Fibroblast of skin of abdomen (primary cell): Measurements from ENCODE around the gene IDH1. TPM values are rescaled to one million over a fixed set of nuclear protein-coding genes. Genes with fewer than 3 reads are reported as not detected.
"Not testable (repeated sequence)": the region's sequence is repeated elsewhere in the genome, so short reads cannot be mapped to it uniquely, and the experiment has no call there.

ENCODE experiments used
- DNase-seq: peaks from one replicate; pipeline ENCODE4 v3.0.0-alpha.2; 2013
- polyA plus RNA-seq, 2 experiments: library from polyadenylated mRNA; unstranded; fragments of 120-200 nt; gene quantifications; one replicate each; pipeline ENCODE4 v1.2.1, GENCODE V29; 2013; ENCODE audit not compliant: insufficient read length in 2 of 2

IDH1 gene
- 77.9 TPM for polyA plus RNA-seq (2013, experiment 1 of 2; ENCODE audit: insufficient read length)
- 75.1 TPM for polyA plus RNA-seq (2013, experiment 2 of 2; ENCODE audit: insufficient read length)

- DNase-seq, result peak; percentile 95
These were observed at the start of gene IDH1 for GRCh38 chr2:208254871-208255556. Gene IDH1 (minus strand): TSS chr2:208255071. CDS start chr2:208251551, 3,520 bp downstream.

GRCh38 chr2:208304157-208304556, 49.3 kb upstream of the IDH1 start:
- DNase-seq, result no peak

GRCh38 chr2:208300847-208301618, 46.2 kb upstream of the IDH1 start:
- DNase-seq, result no peak

DNA sequence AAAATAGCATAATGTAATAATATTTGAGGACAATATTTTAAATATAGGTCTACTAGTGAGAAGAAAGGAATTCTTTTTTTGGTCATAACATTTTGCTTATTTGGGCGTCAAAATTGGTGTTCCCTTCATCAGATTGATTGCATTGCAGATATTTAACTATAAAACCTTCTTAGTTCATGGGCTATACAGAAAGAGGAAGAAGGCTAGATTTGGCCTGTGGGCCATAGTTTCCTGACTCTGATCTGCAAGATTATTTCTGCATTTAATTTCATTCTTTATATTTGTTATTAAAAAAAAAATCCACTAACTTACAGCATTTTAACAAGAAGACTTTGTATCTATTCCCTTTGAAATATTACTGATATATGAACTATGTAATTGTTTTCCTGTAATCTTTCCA, 43.1 kb upstream of the IDH1 start:
- DNase-seq, result no peak

DNA sequence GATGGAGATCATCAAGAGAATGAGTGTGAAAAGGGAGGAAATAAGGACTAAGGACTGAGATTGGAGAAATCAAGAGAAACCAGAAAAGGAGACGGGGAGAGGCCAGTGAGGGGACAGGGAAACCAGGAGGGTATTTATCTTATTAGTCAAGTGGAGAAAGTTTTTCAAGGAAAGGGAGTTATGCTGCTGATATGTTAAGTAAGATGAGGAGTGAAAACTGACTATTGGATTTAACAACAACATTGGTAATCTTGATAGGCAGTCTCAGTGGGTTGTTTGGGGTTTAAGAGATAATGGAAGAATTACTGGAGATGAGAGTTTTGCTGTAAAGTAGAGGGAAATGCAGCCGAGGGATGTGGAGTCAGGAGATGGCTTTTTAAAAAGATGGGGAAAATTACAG, 41.7 kb upstream of the IDH1 start:
- DNase-seq, result no peak

GRCh38 chr2:208295834-208296233, 41.0 kb upstream of the IDH1 start:
- no peak for DNase-seq

GRCh38 chr2:208294482-208295024, 39.7 kb upstream of the IDH1 start:
- DNase-seq, result no peak

DNA sequence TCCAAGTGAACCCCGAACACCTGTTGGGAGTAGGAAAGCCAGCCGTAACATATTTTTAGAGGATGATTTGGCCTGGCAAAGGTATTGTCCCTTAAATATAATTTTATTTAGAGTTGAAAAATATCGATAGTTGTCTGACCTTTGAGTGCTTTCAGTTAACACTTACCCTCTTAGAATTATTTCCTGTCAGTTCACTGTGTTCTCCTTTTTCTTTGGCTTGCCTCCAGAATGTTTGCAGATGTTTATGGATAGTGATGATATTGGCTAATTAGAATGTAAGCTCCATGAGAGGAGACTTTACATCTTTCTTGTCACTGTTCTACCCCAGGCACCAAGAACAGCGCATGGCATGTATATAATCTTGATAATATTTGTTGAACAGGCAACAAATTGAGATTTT, 31.0 kb upstream of the IDH1 start:
- DNase-seq, result no peak

- peak; percentile 59 for DNase-seq
These were observed 26.1 kb upstream of the IDH1 start for GRCh38 chr2:208280933-208281332.

DNA sequence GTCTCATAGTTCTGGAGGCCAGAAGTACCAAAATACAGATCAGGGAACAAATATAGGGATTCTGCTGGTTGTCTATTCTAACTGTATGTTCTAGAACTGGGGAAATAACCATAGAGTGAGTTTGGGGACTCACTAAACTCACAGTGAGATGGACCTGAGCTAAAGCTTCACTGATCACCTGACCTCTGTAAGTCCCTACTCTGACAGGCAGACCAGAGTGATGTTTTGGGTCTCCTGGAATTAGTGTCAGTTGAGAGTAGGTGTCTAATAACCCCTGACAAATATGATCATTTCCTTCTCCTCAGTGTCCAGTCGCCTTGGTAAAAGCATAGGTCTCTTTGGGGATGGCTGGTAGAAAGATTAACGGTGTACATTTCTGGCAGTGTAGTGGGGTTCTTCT, 25.4 kb upstream of the IDH1 start:
- DNase-seq, result no peak

- DNase-seq, result no peak
These were observed 24.4 kb upstream of the IDH1 start for GRCh38 chr2:208279236-208279635.

- no peak for DNase-seq
These were observed 23.7 kb upstream of the IDH1 start for GRCh38 chr2:208278549-208278948.

GRCh38 chr2:208274748-208275147, 19.9 kb upstream of the IDH1 start:
- no peak for DNase-seq

DNA sequence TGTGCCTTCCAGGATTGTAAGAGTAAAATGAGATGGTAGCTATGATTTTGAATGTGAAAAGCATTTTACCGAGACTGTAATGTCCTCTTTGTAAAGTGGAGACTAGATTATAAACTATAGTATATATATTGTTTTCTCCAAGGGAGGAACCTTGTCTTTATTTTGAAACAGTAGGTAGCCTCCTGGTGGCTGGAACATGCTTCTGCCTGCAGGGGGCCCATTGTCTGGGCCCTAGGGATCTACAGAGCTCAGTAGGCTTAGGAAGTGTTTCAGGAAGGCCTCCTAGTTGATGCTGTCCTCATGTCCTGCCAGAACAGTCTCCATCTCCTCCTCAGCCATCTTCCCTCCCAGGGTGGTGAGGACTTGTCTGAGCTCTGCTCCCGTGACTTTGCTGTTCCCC, 14.2 kb upstream of the IDH1 start:
- no peak for DNase-seq

DNA sequence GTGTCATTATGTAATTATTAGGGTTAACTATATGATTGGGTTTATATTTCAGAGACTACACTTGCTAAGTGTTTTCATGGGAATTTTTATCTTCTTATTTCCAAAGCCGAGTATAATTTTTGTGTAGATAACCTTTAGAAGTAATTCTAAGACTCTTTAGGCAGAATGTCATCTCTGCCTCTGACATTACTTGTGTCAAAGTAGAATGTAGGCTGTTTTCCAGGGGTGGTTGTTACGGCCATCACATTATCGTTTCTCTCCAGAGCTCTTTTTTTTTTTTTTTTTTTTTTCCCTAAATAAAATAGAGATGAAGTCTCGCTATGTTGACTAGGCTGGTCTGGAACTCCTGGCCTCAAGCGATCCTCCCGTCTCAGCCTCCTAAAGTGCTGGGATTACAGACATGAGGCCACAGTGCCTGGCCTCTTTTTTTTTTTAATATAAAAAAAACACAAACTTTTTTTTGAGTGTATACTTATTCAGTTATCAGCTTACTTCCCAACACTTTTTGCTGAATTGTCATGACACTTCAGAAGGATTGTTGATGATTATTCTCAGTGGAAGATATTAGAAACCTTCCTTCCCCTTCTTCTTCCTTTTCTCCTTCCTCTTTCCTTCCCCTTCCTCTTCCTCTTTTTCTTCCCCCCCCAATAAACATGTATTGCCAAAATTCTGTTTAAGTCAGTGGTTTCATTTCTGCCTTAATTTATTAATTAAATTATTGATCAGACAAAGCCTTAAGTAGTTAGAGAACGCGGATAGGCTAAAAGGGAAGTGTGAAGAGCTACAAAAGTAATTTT, 13.5 kb upstream of the IDH1 start:
- no peak for DNase-seq

GRCh38 chr2:208267526-208267925, 12.7 kb upstream of the IDH1 start:
- not testable (repeated sequence) for DNase-seq

- no peak for DNase-seq
These were observed 12.1 kb upstream of the IDH1 start for GRCh38 chr2:208266936-208267335.

GRCh38 chr2:208266553-208266893, 11.7 kb upstream of the IDH1 start:
- no peak for DNase-seq

GRCh38 chr2:208265801-208266552, 11.1 kb upstream of the IDH1 start, which contains the start of gene PIKFYVE:
Gene PIKFYVE (plus strand): TSS chr2:208266255. CDS start chr2:208271520, 5,265 bp downstream.
- DNase-seq, result peak; percentile 99

DNA sequence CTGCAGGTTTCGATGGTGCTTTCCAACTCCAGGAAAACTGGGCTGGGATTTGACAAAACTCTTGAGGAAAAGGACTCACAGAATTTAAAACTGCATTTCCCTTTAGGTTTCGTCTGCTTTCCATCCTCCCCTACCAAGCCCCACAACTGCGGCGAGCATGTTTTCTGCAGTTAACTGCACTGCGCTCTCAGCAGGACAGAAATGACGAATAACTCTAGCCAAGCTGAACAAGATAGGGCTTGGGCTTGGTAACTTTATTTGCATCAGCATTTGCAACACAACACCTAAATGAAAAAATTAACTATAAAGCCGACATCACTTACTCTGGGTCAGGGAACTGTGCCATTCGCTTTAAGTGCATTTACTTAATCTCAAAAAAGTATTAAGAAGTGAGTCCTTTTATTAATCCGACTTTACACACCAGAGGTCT, 10.5 kb upstream of the IDH1 start:
- DNase-seq, result peak; percentile 38

GRCh38 chr2:208256849-208257813, 2.3 kb upstream of the IDH1 start:
- DNase-seq, result not testable (repeated sequence)
